GM19043 (cell line): ENCODE results near the gene RAB33B.

Experiments
- ATAC-seq: cut with Tn5 transposase; IDR thresholded peaks from one replicate; pipeline ENCODE4 v1.9.1; 2021; ENCODE audit warnings: low read depth; ENCODE audit not compliant: unreplicated experiment

The RAB33B gene

GRCh38 chr4:139503622-139504166 is 49.8 kb downstream of the RAB33B start:
- ATAC-seq = no peak

GRCh38 chr4:139506774-139507173 is 52.9 kb downstream of the RAB33B start:
- no peak for ATAC-seq

- no peak for ATAC-seq
These were observed 54.8 kb downstream of the RAB33B start for GRCh38 chr4:139508581-139509237.

DNA sequence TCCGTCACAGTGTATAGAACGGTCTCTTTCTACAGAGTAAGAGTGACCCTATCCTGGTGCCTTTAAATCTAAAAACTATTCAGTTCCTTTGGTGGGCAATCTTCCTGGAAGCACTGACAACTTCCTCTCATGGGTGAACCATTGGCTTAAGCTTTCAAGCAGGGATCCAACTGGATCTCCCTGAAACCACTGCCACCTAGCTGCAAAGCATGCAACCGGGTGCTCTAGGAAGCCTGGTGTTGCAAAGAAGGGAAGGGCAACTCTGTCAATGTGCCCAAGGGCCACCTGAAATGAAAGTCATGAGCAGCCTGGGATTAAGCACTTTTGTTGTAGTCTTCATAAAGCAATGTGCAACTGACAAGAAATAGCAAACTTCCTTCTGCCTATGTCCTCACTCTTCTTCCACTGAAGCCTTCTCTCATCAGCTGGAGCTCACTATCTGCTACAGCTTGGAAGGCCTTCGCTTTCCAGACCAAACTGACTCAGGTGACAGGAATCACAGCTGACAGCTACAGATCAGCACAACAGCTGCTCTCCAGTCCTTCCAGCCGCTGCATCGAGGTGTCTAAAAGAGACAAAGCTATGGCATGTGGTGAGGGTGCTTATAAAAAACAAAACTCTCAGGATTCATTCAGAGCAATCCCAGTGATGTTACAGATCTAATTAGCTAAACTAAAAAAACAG is 55.9 kb downstream of the RAB33B start:
- no peak for ATAC-seq

DNA sequence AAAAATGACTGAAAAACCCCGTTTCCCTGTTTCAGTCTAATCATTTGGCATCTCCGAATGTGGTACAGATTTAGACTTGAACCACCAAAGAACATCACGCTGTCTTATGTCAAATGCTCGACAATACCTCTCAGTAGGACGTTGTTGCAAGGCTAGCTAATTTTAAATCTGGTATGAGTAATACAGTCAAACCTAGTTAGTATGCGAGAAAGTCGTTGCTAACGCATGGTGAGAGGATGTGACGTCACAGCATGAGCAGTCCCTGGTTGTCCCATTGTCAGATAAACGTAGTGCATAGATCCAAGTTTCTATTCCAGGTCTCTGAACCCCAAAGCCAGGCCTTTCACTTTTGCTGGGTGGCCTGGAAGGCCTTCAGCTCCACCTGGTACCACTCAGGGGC is 57.4 kb downstream of the RAB33B start:
- no peak for ATAC-seq

DNA sequence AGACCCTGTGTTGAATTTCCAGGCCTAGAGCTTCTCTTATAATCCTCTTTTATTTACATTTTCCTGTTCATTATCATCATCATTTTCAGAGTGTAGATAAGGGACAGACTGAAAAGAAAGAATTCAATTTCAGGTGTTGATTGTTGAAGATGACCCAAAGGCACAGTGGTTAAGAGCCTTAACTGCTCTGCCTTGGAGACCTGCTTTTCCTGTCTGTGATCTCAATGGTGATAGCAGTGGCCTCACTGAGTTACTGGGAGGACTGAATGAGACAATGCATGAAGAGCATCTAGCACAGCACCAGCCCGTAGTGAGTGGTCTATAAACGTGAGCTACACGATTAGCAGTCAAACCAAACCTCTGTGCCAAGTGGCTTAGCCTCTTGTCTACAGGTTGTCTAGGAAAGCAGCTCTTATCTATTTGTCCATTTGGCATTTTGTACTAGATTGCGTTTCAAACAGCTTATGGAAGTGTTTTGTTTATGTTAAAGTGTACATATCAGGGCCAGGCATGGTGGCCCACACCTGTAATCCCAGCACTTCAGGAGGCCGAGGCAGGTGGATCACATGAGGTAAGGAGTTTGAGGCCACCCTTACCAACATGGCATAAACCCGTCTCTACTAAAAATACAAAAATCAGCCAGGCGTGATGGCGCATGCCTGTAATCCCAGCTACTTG is 60.6 kb downstream of the RAB33B start:
- ATAC-seq = no peak

DNA sequence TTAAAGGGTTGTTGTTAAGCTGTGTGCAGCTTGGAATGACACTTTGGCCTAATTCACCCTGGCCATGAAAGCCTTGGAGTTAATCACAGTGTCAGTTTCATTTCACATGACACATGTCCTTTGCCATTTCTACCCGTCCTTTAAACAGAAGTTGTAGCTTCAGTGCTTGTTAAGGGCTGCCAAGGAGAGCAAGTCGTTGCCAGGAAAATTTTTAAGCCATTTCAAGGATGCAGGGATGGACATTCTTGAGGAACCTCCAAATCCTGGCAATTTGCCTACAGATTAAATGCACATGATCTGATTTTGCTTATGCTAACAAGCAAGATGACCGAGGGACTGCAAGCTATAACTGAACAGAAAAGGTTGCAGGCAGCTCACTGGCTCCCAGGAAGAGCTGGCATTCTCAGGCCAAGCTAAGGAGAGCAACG is 61.6 kb downstream of the RAB33B start:
- ATAC-seq = no peak

DNA sequence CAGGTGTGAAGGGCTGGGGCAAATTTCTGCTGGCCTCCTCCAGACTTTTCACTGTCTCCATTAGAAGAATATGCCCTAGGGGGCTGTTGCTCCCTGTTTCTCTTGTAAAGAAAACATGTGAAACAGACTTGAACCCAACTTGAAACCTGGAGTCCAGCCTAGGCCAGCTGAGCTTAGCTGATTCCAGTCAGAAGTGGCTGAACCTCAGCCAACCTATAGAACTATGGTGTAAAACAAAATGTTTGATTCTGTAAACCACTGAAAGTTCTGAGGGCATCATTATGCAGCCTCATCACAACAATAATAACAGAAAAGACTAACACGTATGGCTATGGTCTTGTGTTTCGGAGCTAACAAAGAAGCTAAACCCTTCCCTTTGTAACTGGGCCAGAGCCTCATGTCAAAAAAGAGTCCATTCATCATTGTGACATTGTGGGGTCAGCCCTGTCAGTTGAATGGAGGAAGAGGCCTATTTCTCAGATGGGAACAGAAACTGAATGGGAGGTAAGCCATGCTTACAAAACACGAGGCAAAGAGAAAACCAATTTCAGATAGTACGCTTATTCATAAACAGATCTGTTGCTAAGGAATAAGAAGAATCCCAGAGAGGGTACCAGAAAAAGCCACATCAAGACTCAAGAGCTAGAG is 68.0 kb downstream of the RAB33B start:
- ATAC-seq = no peak

DNA sequence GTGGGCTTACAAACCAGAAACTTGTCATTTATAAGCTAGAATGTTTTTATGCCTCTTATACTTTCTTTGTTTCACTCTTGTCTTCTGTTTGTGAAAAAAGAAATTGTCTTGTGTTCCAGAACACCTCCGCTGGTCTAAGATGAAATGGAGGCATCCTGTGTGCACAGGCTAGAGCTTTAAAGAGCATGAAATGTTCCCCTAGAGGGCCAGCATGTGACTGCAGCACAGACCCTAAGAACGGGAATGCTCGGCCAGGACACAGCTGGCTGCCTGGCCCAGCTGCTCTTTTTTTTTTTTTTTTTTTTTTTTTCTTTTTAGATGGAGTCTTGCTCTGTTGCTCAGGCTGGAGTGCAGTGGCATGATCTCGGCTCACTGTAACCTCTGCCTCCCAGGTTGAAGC is 68.5 kb downstream of the RAB33B start:
- no peak for ATAC-seq

DNA sequence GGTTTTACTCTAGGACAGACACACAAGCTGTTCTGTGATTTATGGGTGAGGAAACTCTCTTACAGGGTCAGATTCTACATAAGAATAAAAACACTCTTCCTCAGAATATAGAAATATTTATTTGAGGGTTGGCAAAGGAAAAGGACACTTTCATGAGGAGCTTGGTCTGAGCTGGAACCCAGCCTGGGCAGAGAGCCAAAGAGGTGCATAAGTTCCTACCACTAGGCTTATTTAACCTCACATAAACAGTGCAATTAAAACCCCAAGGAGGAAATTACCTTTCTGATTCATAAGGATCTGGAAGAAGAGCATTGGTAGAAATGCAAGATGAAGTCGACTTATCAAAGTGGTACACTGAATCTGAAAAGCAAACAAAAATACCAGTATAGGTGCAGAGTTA is 69.2 kb downstream of the RAB33B start:
- ATAC-seq = no peak

- no peak for ATAC-seq
These were observed 70.2 kb downstream of the RAB33B start for GRCh38 chr4:139524062-139524631.

- no peak for ATAC-seq
These were observed 71.5 kb downstream of the RAB33B start for GRCh38 chr4:139525414-139525813.
